K562 (cell line): Measurements from ENCODE around the gene SNX18. TPM values are rescaled to one million over a fixed set of nuclear protein-coding genes. Genes with fewer than 3 reads are reported as not detected.

ENCODE experiments used
- BRD4 ChIP-seq: fragments of 200-600 bp; sonication (generic); IDR thresholded peaks from 2 replicates; pipeline ENCODE4 v1.6.1; 2017; ENCODE audit warnings: inconsistent platforms
- CHCHD3 ChIP-seq: fragments of 250-450 bp; sonication (Bioruptor Pico); IDR thresholded peaks from 2 replicates; pipeline ENCODE4 v2.1.2; 2022; ENCODE audit warnings: mild to moderate bottlenecking
- FOXJ2 ChIP-seq: fragments of 200-800 bp; sonication (Bioruptor generic); IDR thresholded peaks from 2 replicates; pipeline ENCODE4 v1.6.1; 2016; ENCODE audit warnings: missing genetic modification characterization, missing compliant biosample characterization
- FOXK1 ChIP-seq: sonication (generic); formaldehyde crosslinking; IDR thresholded peaks from 2 replicates; pipeline ENCODE4 v1.8.0; 2022; ENCODE audit warnings: missing genetic modification reagents, mild to moderate bottlenecking, borderline replicate concordance
- NEUROD1 ChIP-seq: fragments of 150-350 bp; IDR thresholded peaks from 2 replicates; pipeline ENCODE4 v1.6.1; 2014; ENCODE audit warnings: borderline replicate concordance, low read length, low read depth; ENCODE audit not compliant: partially characterized antibody
- NR4A1 ChIP-seq, 2 experiments: fragments of 250-450 bp in 1 of 2; fragments of 450-650 bp in 1 of 2; sonication (Bioruptor Pico) in 1 of 2; IDR thresholded peaks; 2 replicates each; pipeline versions ENCODE4 v1.4.0 to v1.6.1; 2016 to 2020; ENCODE audit warnings: mild to moderate bottlenecking in 2 of 2, missing compliant biosample characterization in 1 of 2, missing genetic modification characterization in 1 of 2, moderate library complexity in 1 of 2
- TOE1 ChIP-seq, 2 experiments: fragments of 450-650 bp in 1 of 2; sonication (generic) in 1 of 2; formaldehyde crosslinking in 1 of 2; IDR thresholded peaks; 2 replicates each; pipeline versions ENCODE4 v1.7.1 to v1.8.0; 2016 to 2022; ENCODE audit warnings: borderline replicate concordance in 2 of 2, mild to moderate bottlenecking in 2 of 2, antibody characterized with exemption in 1 of 2, inconsistent platforms in 1 of 2, low read depth in 1 of 2, missing genetic modification reagents in 1 of 2, moderate library complexity in 1 of 2
- ZNF444 ChIP-seq: fragments of 250-450 bp; sonication (Bioruptor Pico); IDR thresholded peaks from 2 replicates; pipeline ENCODE4 v1.4.0; 2020; ENCODE audit warnings: mild to moderate bottlenecking, moderate library complexity
- ZZZ3 ChIP-seq: fragments of 450-650 bp; IDR thresholded peaks from 2 replicates; pipeline ENCODE4 v1.6.1; 2016; ENCODE audit warnings: antibody characterized with exemption, mild to moderate bottlenecking, moderate library complexity
- polyA plus RNA-seq, 8 experiments: library from polyadenylated mRNA; depleted of rRNA in 4 of 8; stranded (reverse) in 5 of 8; unstranded in 3 of 8; fragments of >200 nt; fragmentation: Nextera tagmentation in 2 of 8; fragmentation: Illumina TruSeq in 1 of 8; extraction: Ambion mirVana in 2 of 8; extraction: Trizol in 1 of 8; gene quantifications; 2 replicates each; pipeline versions ENCODE4 v1.2.1 to v1.2.3, GENCODE V29; 2011 to 2014; ENCODE audit warnings: inconsistent platforms in 1 of 8, missing spikeins in 1 of 8
- total RNA-seq, 7 experiments: library from RNA; depleted of rRNA in 6 of 7; stranded (reverse); fragments of >200 nt in 6 of 7; fragmentation: Illumina TruSeq in 2 of 7; extraction: Trizol in 2 of 7; gene quantifications; 2 replicates each; pipeline versions ENCODE4 v1.2.1 to v1.2.3, GENCODE V29; 2011 to 2021; ENCODE audit warnings: low replicate concordance in 1 of 7
- TF ChIP-seq, protein P1 (sequence below): IDR thresholded peaks from 2 replicates; pipeline ENCODE4 v1.6.1; 2016; ENCODE audit warnings: missing genetic modification characterization, missing compliant biosample characterization
- TF ChIP-seq, protein P2 (sequence below), 2 experiments: IDR thresholded peaks; 2 replicates each; pipeline ENCODE4 v1.6.1; 2011; ENCODE audit warnings: borderline replicate concordance in 1 of 2, control low read depth in 1 of 2, low read depth in 1 of 2, low read length in 1 of 2, mild to moderate bottlenecking in 1 of 2, mixed read lengths in 1 of 2, moderate library complexity in 1 of 2; ENCODE audit not compliant: insufficient read depth in 1 of 2, insufficient read length in 1 of 2, poor library complexity in 1 of 2, severe bottlenecking in 1 of 2; ENCODE audit errors: extremely low read depth in 1 of 2

Gene SNX18
- total and polyA plus RNA-seq, 9 of the 15 experiments (the other 6 are each of a cell fraction or from before 2014, with no cell fraction given), result 2.3 to 8.8 (median 6.0) TPM

DNA sequence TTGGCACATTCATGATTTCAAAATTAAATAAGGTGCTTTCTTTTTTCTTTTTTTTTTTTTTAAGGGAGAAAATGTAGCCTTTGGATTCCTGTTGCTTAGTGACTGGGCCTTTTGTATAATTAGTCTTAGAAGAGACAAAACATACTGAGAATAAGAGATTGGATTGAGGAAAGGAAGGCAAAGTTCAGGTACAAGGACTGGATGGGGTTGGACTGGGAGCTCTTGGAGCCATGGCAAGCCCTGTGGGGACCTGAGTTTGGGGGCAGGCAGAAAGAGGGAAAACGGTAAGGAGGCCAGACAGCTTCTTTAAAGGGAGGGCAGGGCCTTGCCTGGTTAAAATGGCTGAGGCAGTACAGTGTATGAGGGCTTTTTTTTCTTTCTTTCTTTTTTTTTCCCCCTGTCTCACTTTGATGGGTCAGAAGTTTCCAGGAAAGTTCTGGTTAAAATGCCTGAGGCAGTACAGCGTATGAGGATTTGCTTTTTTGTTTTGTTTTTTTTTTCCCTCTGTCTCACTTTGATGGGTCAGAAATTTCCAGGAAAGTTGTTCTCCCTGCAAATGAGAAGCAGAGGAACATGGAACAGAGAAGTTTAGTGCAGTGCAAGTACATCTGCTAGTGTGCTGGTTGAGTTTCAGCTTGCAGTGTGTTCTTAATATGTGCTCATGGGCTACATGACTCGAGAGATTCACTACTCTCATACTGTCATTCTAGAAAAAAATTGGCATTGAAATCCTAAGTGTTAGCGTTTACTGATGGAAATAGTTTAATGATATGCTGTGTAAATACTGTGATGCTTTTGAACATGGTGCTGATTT is 16.8 kb downstream of the SNX18 start (continued):
- TF ChIP-seq, protein P1, sequence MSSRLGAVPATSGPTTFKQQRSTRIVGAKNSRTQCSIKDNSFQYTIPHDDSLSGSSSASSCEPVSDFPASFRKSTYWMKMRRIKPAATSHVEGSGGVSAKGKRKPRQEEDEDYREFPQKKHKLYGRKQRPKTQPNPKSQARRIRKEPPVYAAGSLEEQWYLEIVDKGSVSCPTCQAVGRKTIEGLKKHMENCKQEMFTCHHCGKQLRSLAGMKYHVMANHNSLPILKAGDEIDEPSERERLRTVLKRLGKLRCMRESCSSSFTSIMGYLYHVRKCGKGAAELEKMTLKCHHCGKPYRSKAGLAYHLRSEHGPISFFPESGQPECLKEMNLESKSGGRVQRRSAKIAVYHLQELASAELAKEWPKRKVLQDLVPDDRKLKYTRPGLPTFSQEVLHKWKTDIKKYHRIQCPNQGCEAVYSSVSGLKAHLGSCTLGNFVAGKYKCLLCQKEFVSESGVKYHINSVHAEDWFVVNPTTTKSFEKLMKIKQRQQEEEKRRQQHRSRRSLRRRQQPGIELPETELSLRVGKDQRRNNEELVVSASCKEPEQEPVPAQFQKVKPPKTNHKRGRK (tag), result no peak
- TF ChIP-seq, protein P2, sequence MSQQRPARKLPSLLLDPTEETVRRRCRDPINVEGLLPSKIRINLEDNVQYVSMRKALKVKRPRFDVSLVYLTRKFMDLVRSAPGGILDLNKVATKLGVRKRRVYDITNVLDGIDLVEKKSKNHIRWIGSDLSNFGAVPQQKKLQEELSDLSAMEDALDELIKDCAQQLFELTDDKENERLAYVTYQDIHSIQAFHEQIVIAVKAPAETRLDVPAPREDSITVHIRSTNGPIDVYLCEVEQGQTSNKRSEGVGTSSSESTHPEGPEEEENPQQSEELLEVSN (IDR thresholded peaks at IDR 0.05; ENCODE audit: borderline replicate concordance in 1 of 2, extremely low read depth in 1 of 2, insufficient read depth in 1 of 2, insufficient read length in 1 of 2, low read depth in 1 of 2, low read length in 1 of 2, poor library complexity in 1 of 2, severe bottlenecking in 1 of 2), result no peak
- TF ChIP-seq TOE1 (IDR thresholded peaks at IDR 0.05; ENCODE audit: borderline replicate concordance) (no peak), TOE1 (CRISPR knock-in tag; IDR thresholded peaks at IDR 0.05; ENCODE audit: borderline replicate concordance, low read depth) (no peak), NR4A1 (CRISPR knock-in tag; IDR thresholded peaks at IDR 0.05) (no peak), NR4A1 (tag; IDR thresholded peaks at IDR 0.05) (no peak), BRD4 (no peak), NEUROD1 (no peak), FOXJ2 (tag) (no peak), CHCHD3 (CRISPR knock-in tag) (no peak), FOXK1 (CRISPR knock-in tag) (no peak), ZNF444 (CRISPR knock-in tag) (no peak), ZZZ3 (no peak)
- TF ChIP-seq, all 486 proteins: peak for 0
